Esophagus muscularis mucosa (tissue), 4 donors: ENCODE measurements around the gene TXNRD2. TPM values are rescaled to one million over a fixed set of nuclear protein-coding genes. Genes with fewer than 3 reads are reported as not detected.

ENCODE experiments used
- DNase-seq: peaks from one replicate; pipeline ENCODE4 v3.0.0-alpha.2; 2017; ENCODE audit errors: extremely low spot score
- H3K27ac ChIP-seq, 4 donors: fragments of 200-600 bp; sonication (generic); replicated peaks in 1 of 4; 1 replicate in 3 of 4; 2 replicates in 1 of 4; pipeline ENCODE4 v1.5.1; 2016 to 2019; ENCODE audit warnings: mild to moderate bottlenecking in 1 of 4
- H3K27me3 ChIP-seq, 4 donors: fragments of 200-600 bp; sonication (generic); one replicate each; pipeline versions ENCODE4 v1.5.1 to v1.6.0; 2016 to 2019
- H3K36me3 ChIP-seq, 4 donors: fragments of 200-600 bp; sonication (generic); one replicate each; pipeline ENCODE4 v1.5.1; 2016 to 2019
- H3K4me1 ChIP-seq, 4 donors: fragments of 200-600 bp; sonication (generic); one replicate each; pipeline ENCODE4 v1.5.1; 2016 to 2019
- H3K4me3 ChIP-seq, 4 donors: fragments of 200-600 bp; sonication (generic); 1 replicate in 2 of 4; 2 replicates in 2 of 4; pipeline ENCODE4 v1.5.1; 2016 to 2019; ENCODE audit warnings: mild to moderate bottlenecking in 4 of 4, moderate library complexity in 1 of 4
- H3K9me3 ChIP-seq, 4 donors: fragments of 200-600 bp; sonication (generic); 1 replicate in 3 of 4; 2 replicates in 1 of 4; pipeline ENCODE4 v1.5.1; 2016 to 2019
- CTCF ChIP-seq, 3 experiments: fragments of 200-600 bp in 2 of 3; fragments of 450-650 bp in 1 of 3; sonication (generic) in 2 of 3; IDR thresholded peaks; one replicate each; pipeline ENCODE4 v1.5.1; 2017 to 2019; ENCODE audit warnings: antibody characterized with exemption in 3 of 3, mild to moderate bottlenecking in 2 of 3, moderate library complexity in 1 of 3
- EP300 ChIP-seq: sonication (generic); formaldehyde crosslinking; IDR thresholded peaks from one replicate; pipeline ENCODE4 v1.6.1; 2017; ENCODE audit warnings: antibody characterized with exemption
- POLR2A ChIP-seq: fragments of 450-650 bp; IDR thresholded peaks from one replicate; pipeline ENCODE4 v1.6.1; 2017; ENCODE audit warnings: antibody characterized with exemption, moderate library complexity, mild to moderate bottlenecking, low read depth
- POLR2AphosphoS5 ChIP-seq, 2 donors: sonication (generic); formaldehyde crosslinking; IDR thresholded peaks; one replicate each; pipeline ENCODE4 v1.6.1; 2017; ENCODE audit warnings: antibody characterized with exemption in 2 of 2
- WGBS: methylation state at CpG from one replicate; pipeline ENCODE4 v1.1.5; 2018; 5-methylcytosine and 5-hydroxymethylcytosine counted together
- intact Hi-C: fragments of 100-400 bp; cut with DNase I; formaldehyde crosslinking; loops from one replicate; pipeline ENCODE4 v1.15.1; 2023
- total RNA-seq, 4 donors: library from RNA; depleted of rRNA; stranded (reverse); fragments of >200 nt; gene quantifications; one replicate each; pipeline versions ENCODE4 v1.1.0 to v1.2.1, GENCODE V29; 2016

Gene TXNRD2
- total RNA-seq, 4 donors from 2014 or later: 12.9 to 27.2 (median 23.9) TPM

GRCh38 chr22:19825904-19826618 lies 115.6 kb downstream of the TXNRD2 start:
- Histone ChIP-seq H3K36me3 (no peaks in the 10 kb centered on the region), H3K4me1 (no peaks in the 10 kb centered on the region), H3K4me3 (no peak overlapping the region), H3K27me3 (no peaks in the 10 kb centered on the region), H3K27ac (no peak overlapping the region), H3K9me3 (no peaks in the 10 kb centered on the region)
- intact Hi-C loops: no loop called here
- 90% methylated on average over 7 of the region's 7 CpGs for WGBS
- TF ChIP-seq POLR2A (no peak), CTCF (IDR thresholded peaks at IDR 0.05) (no peak), EP300 (no peak), POLR2AphosphoS5 (IDR thresholded peaks at IDR 0.05) (no peak)
- DNase-seq: no peak

Other genes starting within 250 kb of the TXNRD2 start
- gene SEPTIN5, start 227.3 kb downstream of the TXNRD2 start, total RNA-seq: 10 to 100 TPM in 3 of 4 donors, 1 to 10 TPM in 1; 4.2 to 55.4 (median 20.6) TPM
- gene GP1BB, start 218.3 kb downstream of the TXNRD2 start, total RNA-seq: 10 to 100 TPM in 1 of 4 donors, 1 to 10 TPM in 3; 1.7 to 16.7 (median 5.7) TPM
- gene TBX1, start 181.0 kb downstream of the TXNRD2 start, total RNA-seq: 1 to 10 TPM; 1.4 to 2.5 (median 1.8) TPM
- 1 to 10 TPM; 4.6 to 8.7 (median 6.8) TPM for gene GNB1L, start 86.9 kb downstream of the TXNRD2 start, total RNA-seq
- 10 to 100 TPM in 2 of 4 donors, 1 to 10 TPM in 2; 5.6 to 14.8 (median 11.1) TPM for gene RTL10, start 86.9 kb downstream of the TXNRD2 start, total RNA-seq
- gene COMT, start within 50 bp of the TXNRD2 start, total RNA-seq: 100 to 1,000 TPM; 141 to 231 (median 196) TPM
- 10 to 100 TPM; 31.1 to 55.8 (median 44.6) TPM for gene ARVCF, start 75.0 kb upstream of the TXNRD2 start, total RNA-seq
- gene TANGO2, start 79.3 kb upstream of the TXNRD2 start, total RNA-seq: 10 to 100 TPM; 37.1 to 44.4 (median 42.3) TPM
- gene DGCR8, start 138.4 kb upstream of the TXNRD2 start, total RNA-seq: 10 to 100 TPM; 16.9 to 26.6 (median 19.6) TPM
- gene RANBP1, start 174.3 kb upstream of the TXNRD2 start, total RNA-seq: 100 to 1,000 TPM; 116 to 180 (median 140) TPM
- gene TRMT2A, start 175.4 kb upstream of the TXNRD2 start, total RNA-seq: 10 to 100 TPM; 34.0 to 36.7 (median 35.0) TPM
- 10 to 100 TPM; 11.8 to 33.2 (median 23.8) TPM for gene ZDHHC8, start 190.0 kb upstream of the TXNRD2 start, total RNA-seq
- gene CCDC188, start 209.2 kb upstream of the TXNRD2 start, total RNA-seq: 1 to 10 TPM in 1 of 4 donors, under 1 TPM in 3; 0.17 to 1.4 (median 0.64) TPM